ENCODE results near the gene NF1.

DNA sequence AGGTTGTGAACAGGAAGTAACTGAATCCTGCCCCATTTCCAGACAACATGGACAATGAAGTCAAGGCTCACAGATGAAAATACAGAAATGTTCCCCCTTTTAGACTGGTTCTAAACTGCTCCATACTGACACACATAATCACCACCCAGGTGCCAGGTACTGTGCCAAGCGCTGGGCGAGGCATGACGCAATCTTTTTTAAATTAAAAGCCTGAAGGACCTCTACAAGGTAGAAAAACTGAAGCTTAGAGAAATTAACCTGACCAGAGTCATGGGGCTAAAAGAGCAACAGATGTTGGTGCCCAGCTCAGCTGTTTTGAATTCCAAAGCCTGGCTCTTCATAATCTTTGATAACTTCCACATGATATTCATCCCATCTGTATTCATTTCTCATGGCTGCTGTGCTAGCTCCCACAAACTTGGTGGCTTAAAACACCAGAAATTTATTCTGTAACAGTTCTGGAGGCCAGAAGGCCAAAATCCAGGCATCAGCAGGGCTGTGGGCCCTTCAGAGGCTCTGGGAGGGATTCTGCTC, 291.8 kb downstream of the NF1 start:
- TF ChIP-seq POLR2A (IDR thresholded peaks at IDR 0.05) = no peak
- TF ChIP-seq, protein P1, sequence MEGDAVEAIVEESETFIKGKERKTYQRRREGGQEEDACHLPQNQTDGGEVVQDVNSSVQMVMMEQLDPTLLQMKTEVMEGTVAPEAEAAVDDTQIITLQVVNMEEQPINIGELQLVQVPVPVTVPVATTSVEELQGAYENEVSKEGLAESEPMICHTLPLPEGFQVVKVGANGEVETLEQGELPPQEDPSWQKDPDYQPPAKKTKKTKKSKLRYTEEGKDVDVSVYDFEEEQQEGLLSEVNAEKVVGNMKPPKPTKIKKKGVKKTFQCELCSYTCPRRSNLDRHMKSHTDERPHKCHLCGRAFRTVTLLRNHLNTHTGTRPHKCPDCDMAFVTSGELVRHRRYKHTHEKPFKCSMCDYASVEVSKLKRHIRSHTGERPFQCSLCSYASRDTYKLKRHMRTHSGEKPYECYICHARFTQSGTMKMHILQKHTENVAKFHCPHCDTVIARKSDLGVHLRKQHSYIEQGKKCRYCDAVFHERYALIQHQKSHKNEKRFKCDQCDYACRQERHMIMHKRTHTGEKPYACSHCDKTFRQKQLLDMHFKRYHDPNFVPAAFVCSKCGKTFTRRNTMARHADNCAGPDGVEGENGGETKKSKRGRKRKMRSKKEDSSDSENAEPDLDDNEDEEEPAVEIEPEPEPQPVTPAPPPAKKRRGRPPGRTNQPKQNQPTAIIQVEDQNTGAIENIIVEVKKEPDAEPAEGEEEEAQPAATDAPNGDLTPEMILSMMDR (IDR thresholded peaks at IDR 0.05) = no peak
